Osteocyte (in vitro differentiated cells): ENCODE results near the gene BCAN. TPM values are rescaled to one million over a fixed set of nuclear protein-coding genes. Genes with fewer than 3 reads are reported as not detected.

ENCODE experiments used
- DNase-seq: peaks from one replicate; pipeline ENCODE4 v3.0.0; 2021; ENCODE audit warnings: mixed read lengths; ENCODE audit not compliant: unreplicated experiment; ENCODE audit errors: extremely low spot score
- H3K27ac Mint-ChIP-seq: one replicate; pipeline ENCODE4 v1.8.0; 2021; ENCODE audit warnings: mild to moderate bottlenecking, mixed read lengths; ENCODE audit not compliant: unreplicated experiment
- H3K27me3 Mint-ChIP-seq: one replicate; pipeline ENCODE4 v1.8.0; 2021; ENCODE audit warnings: mixed read lengths; ENCODE audit not compliant: unreplicated experiment
- H3K36me3 Mint-ChIP-seq: one replicate; pipeline ENCODE4 v1.8.0; 2021; ENCODE audit warnings: mixed read lengths; ENCODE audit not compliant: unreplicated experiment
- H3K4me1 Mint-ChIP-seq: one replicate; pipeline ENCODE4 v1.8.0; 2021; ENCODE audit warnings: mixed read lengths; ENCODE audit not compliant: unreplicated experiment
- H3K4me3 Mint-ChIP-seq: one replicate; pipeline ENCODE4 v1.8.0; 2021; ENCODE audit warnings: mild to moderate bottlenecking, moderate library complexity, mixed read lengths; ENCODE audit not compliant: unreplicated experiment
- H3K9me3 Mint-ChIP-seq: one replicate; pipeline ENCODE4 v1.8.0; 2021; ENCODE audit warnings: mixed read lengths; ENCODE audit not compliant: unreplicated experiment
- total RNA-seq: library from RNA; stranded (reverse); gene quantifications from 2 replicates; pipeline ENCODE4 v1.2.1, GENCODE V29; 2021
- TF ChIP-seq, protein P1 (sequence below): fragments of 200-600 bp; sonication (generic); IDR thresholded peaks from 2 replicates; pipeline ENCODE4 v1.5.0; 2021; ENCODE audit warnings: antibody characterized with exemption, mild to moderate bottlenecking, moderate library complexity

BCAN gene
- total RNA-seq, 1 donor from 2014 or later, result 0.43 TPM

GRCh38 chr1:156648951-156649350 lies 7.0 kb downstream of the BCAN start:
- Mint-ChIP-seq H3K9me3 (no peaks in the 10 kb centered on the region), H3K4me1 (no peaks in the 10 kb centered on the region), H3K27ac (no peak overlapping the region), H3K36me3 (no peaks in the 10 kb centered on the region), H3K4me3 (no peak overlapping the region), H3K27me3 (peaks cover 74% of the 10 kb centered on the region)
- TF ChIP-seq, protein P1, sequence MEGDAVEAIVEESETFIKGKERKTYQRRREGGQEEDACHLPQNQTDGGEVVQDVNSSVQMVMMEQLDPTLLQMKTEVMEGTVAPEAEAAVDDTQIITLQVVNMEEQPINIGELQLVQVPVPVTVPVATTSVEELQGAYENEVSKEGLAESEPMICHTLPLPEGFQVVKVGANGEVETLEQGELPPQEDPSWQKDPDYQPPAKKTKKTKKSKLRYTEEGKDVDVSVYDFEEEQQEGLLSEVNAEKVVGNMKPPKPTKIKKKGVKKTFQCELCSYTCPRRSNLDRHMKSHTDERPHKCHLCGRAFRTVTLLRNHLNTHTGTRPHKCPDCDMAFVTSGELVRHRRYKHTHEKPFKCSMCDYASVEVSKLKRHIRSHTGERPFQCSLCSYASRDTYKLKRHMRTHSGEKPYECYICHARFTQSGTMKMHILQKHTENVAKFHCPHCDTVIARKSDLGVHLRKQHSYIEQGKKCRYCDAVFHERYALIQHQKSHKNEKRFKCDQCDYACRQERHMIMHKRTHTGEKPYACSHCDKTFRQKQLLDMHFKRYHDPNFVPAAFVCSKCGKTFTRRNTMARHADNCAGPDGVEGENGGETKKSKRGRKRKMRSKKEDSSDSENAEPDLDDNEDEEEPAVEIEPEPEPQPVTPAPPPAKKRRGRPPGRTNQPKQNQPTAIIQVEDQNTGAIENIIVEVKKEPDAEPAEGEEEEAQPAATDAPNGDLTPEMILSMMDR, result no peak
- DNase-seq, result no peak

DNA sequence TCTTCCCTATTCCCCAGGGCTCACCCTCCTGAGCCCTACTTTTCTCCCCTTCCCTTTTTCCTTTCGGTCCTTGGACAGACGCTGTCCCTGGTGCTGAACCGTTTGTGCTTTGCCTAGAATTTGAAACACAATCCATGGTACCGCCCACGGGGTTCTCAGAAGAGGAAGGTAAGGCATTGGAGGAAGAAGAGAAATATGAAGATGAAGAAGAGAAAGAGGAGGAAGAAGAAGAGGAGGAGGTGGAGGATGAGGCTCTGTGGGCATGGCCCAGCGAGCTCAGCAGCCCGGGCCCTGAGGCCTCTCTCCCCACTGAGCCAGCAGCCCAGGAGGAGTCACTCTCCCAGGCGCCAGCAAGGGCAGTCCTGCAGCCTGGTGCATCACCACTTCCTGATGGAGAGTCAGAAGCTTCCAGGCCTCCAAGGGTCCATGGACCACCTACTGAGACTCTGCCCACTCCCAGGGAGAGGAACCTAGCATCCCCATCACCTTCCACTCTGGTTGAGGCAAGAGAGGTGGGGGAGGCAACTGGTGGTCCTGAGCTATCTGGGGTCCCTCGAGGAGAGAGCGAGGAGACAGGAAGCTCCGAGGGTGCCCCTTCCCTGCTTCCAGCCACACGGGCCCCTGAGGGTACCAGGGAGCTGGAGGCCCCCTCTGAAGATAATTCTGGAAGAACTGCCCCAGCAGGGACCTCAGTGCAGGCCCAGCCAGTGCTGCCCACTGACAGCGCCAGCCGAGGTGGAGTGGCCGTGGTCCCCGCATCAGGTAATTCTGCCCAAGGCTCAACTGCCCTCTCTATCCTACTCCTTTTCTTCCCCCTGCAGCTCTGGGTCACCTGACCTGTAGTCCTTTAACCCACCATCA lies 10.4 kb downstream of the BCAN start:
- Mint-ChIP-seq H3K4me1 (peaks cover 8% of the 10 kb centered on the region), H3K4me3 (no peak overlapping the region), H3K36me3 (no peaks in the 10 kb centered on the region), H3K27ac (no peak overlapping the region), H3K27me3 (peaks cover 83% of the 10 kb centered on the region), H3K9me3 (no peaks in the 10 kb centered on the region)
- TF ChIP-seq, protein P1, result no peak
- no peak for DNase-seq

DNA sequence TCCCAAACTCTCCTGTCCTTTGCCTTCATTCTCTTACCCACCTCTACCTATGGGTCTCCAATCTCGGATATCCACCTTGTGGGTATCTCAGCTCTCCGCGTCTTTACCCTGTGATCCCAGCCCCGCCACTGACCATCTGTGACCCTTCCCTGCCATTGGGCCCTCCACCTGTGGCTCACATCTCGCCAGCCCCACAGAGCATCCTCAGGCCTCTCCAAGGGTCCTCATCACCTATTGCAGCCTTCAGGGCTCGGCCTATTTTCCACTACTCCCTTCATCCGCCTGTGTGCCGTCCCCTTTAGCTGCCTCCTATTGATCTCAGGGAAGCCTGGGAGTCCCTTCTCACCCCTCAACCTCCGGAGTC lies 11.1 kb downstream of the BCAN start:
- TF ChIP-seq, protein P1, result no peak
- peaks cover 78% of the 10 kb centered on the region for H3K27me3 Mint-ChIP-seq
- no peaks in the 10 kb centered on the region for H3K9me3 Mint-ChIP-seq
- peaks cover 11% of the 10 kb centered on the region for H3K4me1 Mint-ChIP-seq
- no peak for DNase-seq
- H3K4me3 Mint-ChIP-seq, result no peak overlapping the region
- no peak overlapping the region for H3K27ac Mint-ChIP-seq
- no peaks in the 10 kb centered on the region for H3K36me3 Mint-ChIP-seq

DNA sequence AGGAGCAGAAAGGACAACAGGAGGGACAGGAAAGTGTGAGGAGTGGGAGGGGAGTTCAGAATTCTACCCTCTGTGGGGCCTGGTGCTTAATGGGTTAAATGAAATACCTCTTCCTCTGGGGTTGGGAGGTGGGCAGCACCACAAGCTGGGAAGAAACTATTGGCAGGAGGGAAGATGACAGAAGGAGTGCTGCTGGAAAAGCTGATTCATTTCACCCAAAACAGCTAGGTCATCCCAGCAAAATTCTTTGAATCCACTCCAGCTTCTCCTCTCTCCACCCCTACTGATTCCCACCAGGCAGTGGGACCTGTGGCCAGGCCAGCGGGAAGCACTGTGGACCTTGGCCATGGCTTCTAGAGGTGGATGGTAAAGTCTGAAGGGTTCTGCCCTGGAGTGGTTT lies 12.8 kb downstream of the BCAN start:
- TF ChIP-seq, protein P1, result no peak
- Mint-ChIP-seq H3K4me1 (peaks cover 19% of the 10 kb centered on the region), H3K4me3 (no peak overlapping the region), H3K36me3 (no peaks in the 10 kb centered on the region), H3K27me3 (peaks cover 63% of the 10 kb centered on the region), H3K9me3 (no peaks in the 10 kb centered on the region), H3K27ac (no peak overlapping the region)
- no peak for DNase-seq

DNA sequence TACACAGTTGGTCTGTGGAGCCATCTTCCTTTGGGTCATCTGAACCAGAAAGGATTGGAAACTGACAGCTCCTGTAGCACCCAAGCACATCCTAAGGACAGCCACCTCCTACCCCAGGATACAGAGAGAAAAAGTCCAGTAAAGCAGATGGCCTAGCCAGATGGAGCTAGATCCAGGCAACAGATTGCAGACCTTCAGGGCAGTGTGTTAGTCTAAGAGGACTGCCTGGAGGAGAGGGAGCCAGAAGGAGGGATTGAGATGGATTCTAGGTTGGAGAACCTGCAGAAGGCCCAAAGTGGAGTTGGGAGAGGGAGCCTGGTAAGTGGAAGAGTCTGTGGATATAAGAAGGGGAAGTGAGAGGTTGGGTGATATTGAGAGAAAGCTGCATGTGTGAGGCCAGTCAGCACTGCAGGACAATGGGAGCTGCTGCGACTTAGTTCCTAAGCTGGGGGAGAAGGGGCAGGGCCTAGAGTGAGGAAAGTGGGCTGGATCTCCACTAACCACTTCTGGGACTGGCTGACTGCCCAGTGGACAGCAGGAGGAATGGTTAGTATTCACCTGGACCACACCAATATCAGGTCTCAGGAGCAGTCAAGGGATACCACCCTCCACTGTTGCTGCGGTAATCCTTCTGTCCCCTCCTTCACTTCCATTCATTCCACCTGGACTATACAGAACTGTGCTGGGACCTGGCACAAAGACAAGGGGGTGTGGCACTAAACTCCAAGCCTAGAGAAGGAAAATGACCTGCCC lies 13.4 kb downstream of the BCAN start:
- Mint-ChIP-seq H3K4me1 (peaks cover 25% of the 10 kb centered on the region), H3K27me3 (peaks cover 57% of the 10 kb centered on the region), H3K27ac (no peak overlapping the region), H3K4me3 (no peak overlapping the region), H3K36me3 (no peaks in the 10 kb centered on the region), H3K9me3 (no peaks in the 10 kb centered on the region)
- DNase-seq, result no peak
- TF ChIP-seq, protein P1, result no peak
